GM21737 (cell line): ENCODE results near the gene CERS6.
"Not testable (repeated sequence)": the region's sequence is repeated elsewhere in the genome, so short reads cannot be mapped to it uniquely, and the experiment has no call there.

Experiments
- ATAC-seq: cut with Tn5 transposase; IDR thresholded peaks from one replicate; pipeline ENCODE4 v1.9.1; 2021; ENCODE audit warnings: mild to moderate bottlenecking, moderate library complexity; ENCODE audit not compliant: unreplicated experiment

Gene CERS6

DNA sequence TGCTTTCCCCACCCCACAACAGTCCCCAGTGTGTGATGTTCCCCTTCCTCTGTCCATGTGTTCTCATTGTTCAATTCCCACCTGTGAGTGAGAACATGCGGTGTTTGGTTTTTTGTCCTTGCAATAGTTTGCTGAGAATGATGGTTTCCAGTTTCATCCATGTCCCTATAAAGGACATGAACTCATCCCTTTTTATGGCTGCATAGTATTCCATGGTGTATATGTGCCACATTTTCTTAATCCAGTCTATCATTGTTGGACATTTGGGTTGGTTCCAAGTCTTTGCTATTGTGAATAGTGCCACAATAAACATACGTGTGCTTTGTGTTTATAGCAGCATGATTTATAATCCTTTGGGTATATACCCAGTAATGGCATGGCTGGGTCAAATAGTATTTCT is 335.1 kb downstream of the CERS6 start:
- not testable (repeated sequence) for ATAC-seq

DNA sequence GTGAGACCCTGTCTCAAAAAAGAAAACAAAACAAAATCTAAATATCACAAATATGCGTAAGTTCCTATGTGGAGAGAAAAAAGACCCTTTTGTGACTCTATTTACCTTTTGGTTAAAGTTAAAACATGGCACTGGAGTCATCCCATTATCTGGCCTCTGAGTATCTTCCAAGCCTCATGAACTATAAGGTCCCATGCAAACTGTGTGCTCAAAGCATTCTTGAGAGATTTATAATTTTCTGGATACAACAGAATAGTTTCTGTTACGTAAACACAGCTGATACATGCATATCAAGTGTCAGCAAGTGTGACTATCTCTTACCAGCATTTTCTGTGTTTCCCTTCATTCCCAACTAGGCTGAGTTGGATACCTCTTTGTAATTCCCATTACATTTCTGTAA is 337.5 kb downstream of the CERS6 start:
- ATAC-seq, result no peak

DNA sequence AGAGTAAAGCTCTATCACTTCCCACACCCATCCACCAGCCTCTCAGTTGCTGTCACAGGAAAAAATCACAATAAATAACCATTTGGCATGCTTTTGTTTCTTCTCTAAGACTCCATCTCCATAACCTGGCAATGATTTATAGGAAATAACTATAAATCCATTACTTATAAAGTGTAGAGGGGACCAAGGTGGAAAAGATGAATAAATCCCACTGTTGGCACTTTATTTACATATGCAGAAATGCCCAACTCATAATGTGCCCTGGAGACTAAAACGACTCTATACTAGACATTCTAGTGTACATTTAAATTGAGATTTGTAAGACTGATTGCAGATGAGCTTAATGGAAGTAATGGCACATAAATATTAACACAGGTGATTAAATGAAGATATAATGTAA is 338.9 kb downstream of the CERS6 start:
- no peak for ATAC-seq

DNA sequence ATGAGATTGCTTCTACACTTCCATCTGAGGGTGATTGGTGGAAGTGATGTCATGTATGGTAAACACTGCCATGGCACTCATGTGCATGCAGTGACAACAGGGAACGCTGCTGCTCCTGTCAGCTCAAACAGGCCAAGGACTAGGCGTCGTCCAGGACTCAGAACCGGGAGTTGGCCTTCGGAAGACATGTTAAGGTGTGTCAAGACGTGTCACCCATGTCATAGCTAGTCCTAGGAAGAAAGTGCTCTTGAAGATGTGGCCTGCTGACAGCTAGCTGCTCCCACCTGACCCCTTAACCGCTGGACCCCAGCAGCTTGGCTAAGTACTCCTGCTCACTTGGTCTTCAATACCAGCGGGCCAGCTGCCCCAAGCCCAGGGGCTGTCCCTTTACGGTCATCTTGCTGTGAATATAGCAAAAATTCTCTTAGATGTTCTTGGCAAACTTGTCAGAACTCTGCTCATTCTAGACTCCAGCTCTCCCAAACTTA is 340.1 kb downstream of the CERS6 start:
- ATAC-seq, result no peak

DNA sequence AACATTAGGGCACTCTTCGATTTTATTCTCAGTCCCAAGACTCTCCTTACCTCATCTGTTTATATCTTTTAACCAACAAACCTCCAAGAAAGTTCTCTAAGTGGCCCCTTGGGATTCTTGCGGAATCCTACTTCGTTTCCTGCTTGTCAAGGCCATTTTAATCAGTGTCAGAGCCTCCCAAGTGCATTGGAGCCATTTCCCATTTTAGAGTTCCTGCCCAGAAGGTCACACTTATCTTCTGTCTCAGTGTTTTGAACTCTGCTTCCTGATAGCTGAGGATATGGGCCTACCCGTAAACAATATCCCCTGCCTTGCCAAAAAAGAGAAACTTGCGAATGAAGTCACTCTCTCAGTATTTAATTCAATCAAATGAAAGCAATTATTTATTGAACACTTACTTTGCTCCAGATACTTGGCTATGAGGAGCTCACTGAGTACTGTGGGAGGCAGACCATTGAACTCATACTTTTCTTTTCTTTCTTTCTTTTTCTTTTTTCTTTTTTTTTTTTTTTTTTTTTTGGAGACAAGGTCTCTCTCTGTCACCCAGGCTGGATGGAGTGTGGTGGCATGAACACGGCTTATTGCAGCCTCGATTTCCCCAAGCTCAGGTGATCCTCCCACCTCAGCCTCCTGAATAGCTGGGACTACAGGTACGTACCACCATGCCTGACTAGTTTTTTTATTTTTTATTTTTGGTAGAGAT is 340.7 kb downstream of the CERS6 start:
- no peak for ATAC-seq

DNA sequence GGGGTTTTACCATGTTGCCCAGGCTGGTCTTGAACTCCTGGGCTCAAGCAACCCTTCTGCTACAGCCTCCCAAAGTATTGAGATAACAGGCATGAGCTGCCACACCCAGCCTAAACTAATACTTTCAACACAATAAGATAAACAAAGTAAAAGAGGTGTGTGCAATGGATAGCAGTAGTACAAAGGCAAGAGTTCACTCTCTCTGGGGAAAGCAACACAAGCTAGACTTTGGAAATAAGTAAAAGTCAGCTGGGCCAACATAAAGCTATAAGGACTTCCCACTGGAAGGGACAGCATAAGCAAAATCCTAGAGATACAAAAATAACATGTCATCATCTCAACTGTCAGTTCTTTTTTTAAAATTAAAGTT is 341.2 kb downstream of the CERS6 start:
- no peak for ATAC-seq

DNA sequence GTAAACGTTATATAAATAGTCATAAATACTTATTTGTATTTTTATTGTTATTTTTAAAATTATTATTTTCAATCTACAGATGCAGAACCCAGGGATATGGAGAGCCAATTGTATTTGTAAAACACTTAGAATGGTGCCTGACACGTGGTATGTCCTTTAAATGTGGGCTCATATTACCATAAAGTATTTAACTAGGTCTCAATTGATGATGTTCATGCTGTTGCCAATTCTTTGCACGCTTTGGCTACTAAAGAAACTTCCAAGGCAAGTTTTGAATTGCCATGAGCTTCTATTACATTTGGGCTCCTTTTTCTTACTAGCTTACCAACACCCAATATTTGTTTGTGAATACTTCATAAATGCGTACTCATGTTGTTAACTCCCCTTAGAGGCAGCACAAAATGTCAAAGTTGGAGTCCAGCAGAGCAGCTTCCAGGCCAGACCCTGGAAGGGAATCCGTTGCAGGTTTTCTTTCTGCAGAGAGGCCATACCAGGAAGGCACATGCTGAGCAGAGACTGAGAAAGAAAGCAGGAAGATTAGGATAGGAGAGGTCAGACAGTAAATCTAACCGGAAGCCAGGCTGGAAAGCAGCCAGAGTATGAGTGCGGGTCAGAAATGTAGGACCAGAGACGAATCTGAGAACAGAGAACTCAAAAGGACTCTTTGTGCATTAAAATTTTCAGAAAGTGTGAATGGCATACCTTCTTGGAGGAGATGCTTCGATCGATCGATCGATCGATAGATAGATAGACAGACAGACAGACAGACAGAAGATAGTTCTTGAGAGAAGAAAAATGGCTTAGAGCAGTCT is 342.2 kb downstream of the CERS6 start:
- no peak for ATAC-seq

DNA sequence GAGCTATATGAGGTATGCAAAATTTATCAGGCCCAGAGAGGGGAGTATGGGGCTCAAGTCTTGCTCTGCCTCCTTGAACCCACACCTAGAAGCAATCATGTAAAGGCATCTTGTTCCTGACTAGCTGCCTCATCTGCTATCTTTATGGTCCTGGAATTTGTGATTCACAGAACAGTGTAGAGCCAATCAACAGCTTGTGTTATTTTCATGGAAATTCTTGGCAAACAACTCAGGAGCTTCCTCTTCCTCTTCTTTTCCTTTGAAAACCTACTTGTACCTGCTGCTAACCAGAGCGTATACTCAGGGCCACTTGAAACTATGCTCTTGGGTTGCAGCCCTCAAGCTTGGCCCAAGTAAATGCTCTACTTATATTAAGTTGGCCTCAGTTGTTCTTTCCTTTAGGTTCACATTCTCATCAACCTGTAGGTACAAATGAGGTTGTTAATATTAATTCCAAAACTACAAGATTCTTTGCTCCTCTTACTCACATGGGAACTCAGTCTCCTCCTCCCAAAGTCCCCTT is 342.9 kb downstream of the CERS6 start:
- ATAC-seq, result no peak

DNA sequence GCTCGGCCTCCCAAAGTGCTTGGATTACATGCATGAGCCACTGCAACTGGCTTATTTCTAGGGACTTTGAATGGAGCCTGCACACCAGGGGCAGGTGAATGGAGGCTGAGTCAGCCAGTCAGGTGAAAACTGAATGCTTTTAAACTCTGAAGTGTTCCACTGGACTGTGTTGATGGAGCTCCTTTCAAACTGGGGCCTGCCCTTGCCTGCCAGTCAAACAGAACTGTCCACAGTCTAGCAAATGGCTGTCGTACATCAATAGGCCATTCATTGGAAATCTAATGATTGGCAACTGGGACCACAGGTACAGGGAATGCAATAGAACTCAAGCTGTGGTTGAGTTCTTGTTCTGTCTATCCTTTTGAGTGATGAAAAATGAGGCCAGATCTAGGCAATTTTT is 345.4 kb downstream of the CERS6 start:
- no peak for ATAC-seq

DNA sequence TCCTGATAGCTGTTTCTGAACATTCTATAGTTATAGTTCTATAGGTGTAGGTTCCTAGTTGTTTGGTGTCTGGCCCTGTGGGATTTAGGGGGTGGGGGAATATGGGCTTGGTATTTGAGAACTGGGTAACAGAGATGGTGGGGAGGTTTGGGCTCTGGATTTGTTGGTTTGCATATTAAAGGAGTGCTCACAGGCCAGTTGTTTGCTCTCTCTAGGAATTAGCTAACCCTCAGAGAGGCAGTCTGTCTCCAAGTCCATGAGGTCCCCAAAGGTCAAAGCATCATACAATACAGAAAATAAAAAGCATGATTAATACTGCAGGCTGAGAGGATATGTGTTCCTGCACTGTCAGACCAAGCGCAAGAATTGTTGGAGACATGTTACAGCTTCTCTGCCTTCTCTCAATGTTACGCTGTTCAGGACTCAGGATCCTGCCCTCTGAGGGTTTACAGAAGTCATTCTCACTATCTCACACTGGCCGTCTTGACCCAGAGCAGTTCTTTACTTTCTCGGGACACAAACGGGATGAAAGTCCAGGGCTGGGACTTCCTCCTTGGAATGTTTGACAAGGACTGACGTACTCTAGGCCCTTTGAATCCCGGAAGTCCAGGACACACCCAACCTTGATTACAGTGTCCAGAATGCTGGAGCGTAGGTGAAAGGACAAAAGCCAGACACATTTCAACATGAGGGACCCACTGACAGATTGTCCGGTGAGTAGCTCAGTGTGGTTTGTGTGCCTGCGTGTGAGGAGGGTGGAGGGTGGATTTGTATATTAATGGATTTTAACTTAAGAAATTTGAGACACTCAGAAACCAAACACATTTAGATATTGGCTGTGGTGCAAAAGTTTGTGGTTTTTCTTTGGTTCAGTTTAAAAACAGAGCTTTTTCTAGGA is 346.1 kb downstream of the CERS6 start, which contains the start of gene NOSTRIN:
NOSTRIN (plus strand) TSS at position 677 of the 898 bp plus-strand sequence; CDS start at position 687, 10 bp downstream.
- no peak for ATAC-seq

DNA sequence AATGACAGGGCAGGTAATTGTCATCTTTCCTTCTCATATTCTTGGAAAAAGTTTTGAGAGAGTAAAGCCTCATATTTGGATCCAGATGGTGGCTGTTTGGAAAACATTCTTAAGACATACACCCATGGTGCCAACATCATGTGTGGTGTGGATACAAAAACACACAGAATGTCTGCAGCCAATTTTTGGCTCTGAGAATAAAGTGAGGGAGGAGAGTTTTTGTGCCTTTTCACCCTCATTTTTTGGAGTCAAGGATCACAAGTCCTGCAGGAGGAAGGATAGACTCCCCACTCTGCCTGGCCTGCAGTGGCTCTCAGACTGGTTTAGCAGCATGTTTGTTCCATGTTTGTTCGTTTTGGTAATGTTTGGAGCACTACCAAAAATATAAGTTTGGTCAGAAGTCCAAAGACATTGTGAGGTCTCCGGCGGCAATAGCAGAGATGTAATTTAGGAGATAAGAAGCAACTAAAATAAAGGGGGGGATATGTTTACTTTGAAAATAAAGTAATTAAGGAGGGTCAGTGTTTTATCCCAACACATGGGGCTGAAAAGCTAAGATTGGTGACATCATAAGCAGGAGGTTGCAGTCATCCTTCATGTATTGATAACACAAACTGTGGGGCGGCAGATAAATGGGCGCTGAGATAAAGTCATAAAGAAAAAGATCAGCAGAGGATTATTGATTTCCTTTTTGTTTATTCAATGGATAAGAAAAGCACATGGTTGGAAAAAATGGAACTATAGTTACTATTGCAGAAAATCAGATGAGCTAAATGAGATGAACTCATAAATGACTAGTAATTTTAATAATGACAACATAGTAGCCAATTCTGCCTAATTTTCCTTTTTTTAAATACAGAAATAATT is 347.0 kb downstream of the CERS6 start:
- ATAC-seq, result no peak

DNA sequence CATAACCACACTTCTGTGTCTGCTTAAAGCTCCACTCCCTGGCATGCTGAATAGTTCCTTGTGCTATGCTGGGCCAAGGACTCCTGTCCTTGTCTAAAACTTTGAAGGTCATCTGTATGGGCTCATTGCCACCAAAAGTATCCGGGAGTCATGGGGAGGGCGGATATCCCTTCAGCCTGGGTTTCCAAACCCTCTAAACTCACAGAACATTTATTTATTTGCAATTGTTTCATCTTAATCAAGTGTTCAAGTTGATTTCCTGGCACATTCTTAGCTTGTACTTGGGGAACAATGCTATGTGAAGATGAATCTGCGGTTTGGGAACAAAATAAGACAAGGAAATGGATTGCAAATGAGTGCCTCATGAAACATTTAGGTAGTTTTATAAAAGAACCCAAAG is 348.1 kb downstream of the CERS6 start:
- ATAC-seq, result no peak

DNA sequence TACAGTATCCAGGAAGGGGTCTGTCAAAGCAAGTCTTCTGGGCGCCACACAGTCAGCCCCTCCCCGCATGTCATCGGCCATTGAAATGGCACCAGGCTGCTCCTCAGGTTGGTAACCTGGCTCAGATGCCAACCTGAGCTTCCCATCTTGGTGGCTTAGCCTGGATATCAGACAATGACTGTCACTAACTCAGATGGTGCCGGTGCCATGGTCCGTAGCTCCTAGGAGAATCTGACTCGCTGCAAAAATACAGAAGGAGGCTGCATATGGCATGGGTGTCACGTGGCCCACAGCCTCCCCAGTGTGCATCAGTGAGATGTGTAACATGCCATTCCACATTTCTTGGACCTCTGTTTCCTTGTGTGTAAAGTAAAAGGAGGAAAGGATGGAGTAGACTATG is 349.5 kb downstream of the CERS6 start:
- ATAC-seq, result no peak

DNA sequence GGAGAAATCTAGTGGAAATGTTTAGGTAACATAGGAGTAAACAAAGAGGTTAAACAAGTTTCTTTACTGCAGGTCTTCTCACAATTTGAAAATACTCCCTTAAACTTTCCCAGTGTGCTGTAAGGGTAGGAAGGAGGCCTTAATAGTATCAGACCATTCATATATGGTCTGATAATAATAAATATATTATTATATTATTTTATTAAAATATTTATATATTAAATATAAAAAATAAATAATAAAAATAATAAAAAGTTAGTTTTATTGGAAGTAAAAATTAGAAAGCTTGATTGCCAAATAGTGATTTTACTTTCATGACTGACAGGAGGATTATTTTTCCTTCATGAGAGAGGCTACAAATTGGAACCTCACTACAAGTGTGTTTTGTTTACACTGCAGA is 353.5 kb downstream of the CERS6 start:
- no peak for ATAC-seq

DNA sequence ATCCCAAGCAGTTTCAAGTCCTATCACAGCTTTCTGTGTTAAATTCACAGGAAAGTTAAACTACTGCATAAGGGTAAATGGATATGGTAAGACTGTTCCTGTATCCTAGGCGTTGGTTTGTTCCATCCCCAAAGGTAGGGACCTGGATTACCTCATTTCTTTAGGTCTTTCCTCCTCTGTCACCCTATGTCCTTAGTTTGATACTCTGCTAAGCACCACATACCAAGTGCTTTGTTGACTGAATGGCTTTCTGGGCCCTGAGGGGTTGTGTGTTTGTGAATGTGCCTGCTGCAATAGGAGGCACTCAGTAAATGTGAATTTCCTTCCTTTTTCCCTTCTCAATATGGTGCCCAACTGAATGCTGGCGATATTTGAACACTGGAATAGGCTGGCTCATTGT is 354.2 kb downstream of the CERS6 start:
- ATAC-seq, result no peak

DNA sequence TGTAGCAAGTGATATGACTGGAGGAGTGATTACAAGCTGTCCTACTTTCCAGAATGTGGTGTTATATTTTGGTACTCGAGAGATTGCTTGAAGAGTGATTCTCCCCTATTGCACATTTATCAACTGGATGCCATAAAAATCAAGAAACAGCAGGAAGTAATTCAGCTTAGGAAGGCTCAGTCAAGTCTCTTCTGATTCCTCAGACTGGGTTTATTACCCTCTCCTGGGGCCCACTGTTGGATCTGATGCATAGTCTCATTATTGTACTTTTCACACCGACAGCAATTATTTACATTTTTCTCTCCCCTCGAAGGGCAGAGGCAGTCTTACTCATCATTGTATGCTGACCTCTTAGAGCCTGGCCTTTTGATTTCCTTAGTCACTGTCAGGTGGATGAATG is 355.6 kb downstream of the CERS6 start:
- ATAC-seq, result no peak

DNA sequence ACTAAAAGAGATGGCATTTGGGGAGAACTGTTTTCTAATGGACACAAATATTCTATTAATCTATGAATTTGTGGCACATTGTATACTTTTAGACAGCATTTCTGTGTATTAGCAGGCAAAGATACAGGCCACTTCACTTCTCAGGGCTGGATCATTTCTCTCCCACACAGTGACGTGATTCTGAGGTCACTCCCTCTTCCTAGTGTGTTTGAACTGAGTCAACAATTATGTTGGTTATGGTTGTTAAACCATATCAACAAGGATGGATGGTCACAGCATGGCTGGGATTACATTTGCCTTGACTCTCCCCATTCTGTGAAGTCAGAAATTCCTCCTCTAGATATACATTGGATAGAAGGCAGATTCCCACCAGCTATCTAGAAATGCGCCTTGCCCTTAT is 358.0 kb downstream of the CERS6 start:
- no peak for ATAC-seq

DNA sequence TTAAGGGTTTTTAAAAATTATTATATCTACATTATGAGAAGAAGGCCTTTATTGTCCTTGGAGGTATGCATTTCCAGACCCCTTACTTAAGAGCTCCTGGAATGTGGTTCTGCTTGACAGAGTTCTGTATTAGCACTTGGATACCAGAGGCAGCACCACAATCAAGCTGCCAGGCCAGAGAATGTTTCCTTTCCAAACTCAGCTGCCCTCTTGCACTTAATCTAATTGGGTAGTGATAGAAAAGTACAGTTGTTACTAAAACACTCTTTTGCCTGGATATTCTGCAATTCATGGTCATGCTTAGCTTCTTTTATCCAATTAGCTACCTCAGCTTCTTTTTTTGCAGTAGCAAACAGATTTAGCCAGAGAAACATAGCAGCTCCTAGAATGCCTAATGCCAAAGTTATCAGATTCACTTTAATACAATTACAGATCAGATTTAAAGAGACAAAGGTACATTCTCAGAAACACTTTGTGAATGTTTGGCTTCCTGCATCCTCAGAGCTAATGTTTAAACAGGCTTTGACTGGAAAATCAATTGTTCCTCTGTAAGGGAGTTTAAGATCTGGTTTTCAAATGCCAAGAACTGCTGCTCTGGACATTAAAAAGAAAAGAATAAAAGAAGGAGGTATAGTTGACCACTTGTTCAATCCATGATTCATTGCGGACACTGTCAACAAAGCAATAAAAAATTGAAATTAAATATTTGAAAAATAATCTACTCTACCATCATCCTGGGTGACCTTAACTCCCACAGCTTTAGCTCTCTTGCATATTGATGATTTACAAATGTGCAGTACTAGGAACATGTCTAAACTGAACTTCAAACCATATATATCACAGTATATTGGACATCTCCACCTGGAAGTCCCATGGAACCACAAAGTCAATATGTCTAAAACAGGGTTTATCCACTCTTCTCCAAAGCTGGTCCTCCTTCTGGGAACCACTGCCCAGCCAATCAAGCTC is 359.2 kb downstream of the CERS6 start:
- no peak for ATAC-seq

DNA sequence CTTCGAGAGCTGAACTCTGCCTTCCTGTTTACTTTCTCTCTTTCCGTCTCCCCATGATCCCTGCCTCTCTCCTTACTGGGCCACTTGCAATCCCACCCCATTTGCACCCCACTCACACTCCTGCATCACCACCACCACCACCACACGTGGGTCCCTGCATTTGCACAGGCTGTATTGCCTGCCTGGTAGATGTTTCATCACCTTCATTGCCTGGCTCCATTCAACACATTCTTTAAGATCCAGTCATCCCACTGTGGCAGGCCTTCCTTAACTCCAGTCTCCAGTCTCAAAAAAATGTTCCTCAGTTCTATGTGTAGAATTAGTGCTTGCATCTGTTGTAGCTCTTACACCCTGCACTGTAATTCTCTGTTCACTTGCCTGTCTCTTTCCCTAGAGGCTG is 360.3 kb downstream of the CERS6 start:
- no peak for ATAC-seq
